DND-41 (cell line): Measurements from ENCODE around the gene TFE3.

Experiments used
- CTCF ChIP-seq: IDR thresholded peaks from 2 replicates; pipeline ENCODE4 v1.5.1; 2012; ENCODE audit warnings: borderline replicate concordance, low read length, moderate library complexity, mild to moderate bottlenecking; ENCODE audit not compliant: poor library complexity, severe bottlenecking; ENCODE audit errors: extremely low read depth
- EZH2 ChIP-seq: IDR thresholded peaks from 3 replicates; pipeline ENCODE4 v1.6.1; 2012; ENCODE audit warnings: borderline replicate concordance, low read depth, mild to moderate bottlenecking, moderate library complexity, low read length, inconsistent platforms; ENCODE audit not compliant: severe bottlenecking

GRCh38 chrX:48996969-48997368 lies 46.2 kb downstream of the TFE3 start:
- no peak for TF ChIP-seq CTCF
- TF ChIP-seq EZH2 = no peak
